ENCODE measurements around the gene HPGDS.
"Not testable (repeated sequence)": the region's sequence is repeated elsewhere in the genome, so short reads cannot be mapped to it uniquely, and the experiment has no call there.

HPGDS gene

DNA sequence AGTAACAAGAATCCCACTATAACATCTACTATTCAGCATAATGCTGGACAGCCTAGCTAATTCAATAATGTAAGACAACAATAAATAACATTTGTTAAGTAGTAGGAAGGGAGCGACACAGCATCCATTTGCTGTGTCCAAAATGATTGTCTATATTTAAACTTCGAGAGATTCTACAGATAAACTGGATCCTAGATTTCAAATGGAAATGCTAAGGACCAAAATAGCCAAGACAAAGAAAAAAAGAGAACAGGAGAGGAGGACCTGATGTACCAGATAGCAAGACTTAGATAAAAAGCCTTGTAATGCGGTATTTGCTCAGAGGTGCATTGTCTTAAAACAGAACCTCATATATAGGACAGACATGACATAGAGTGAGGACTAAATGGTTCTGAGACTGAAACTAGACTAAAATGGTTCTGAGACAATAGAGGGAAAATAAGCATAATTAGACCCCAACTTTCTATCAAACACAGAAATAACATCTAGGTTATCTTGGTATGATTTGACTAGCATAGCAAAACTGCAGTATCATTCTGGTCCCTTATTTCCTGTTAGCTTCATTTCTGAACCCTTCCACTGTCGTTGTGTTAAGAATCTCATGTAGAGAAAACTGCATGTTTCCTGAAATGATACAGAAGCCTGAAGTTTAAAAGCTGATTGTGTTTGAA, 3.8 kb downstream of the HPGDS start:
- Histone ChIP-seq H3K79me2 (ENCODE audit: insufficient read depth, low read length) (no peaks in the 10 kb centered on the region), H3K4me2 (ENCODE audit: low read length) (no peak overlapping the region), H3K27me3 (ENCODE audit: insufficient read depth, low read length) (no peaks in the 10 kb centered on the region), H3K4me1 (ENCODE audit: insufficient read depth, low read length, severe bottlenecking) (peaks cover 3% of the 10 kb centered on the region), H3K4me3 (ENCODE audit: low read depth, low read length, poor library complexity, severe bottlenecking) (no peak overlapping the region), H3K27ac (ENCODE audit: low read depth, low read length, poor library complexity, severe bottlenecking) (no peak overlapping the region), H4K20me1 (ENCODE audit: insufficient read depth, low read length) (no peaks in the 10 kb centered on the region), H3K9me3 (ENCODE audit: low read length) (no peaks in the 10 kb centered on the region), H3K9ac (ENCODE audit: low read length) (no peak overlapping the region), H3K9me2 (ENCODE audit: low read depth, low read length) (no peaks in the 10 kb centered on the region), H3F3A (ENCODE audit: insufficient read depth, low read length) (no peaks in the 10 kb centered on the region), H3K36me3 (ENCODE audit: insufficient read depth, low read length) (no peaks in the 10 kb centered on the region), H2AFZ (ENCODE audit: low read length) (0 out of 2 replicates have a peak overlapping the region, but pooled peaks have one; percentile 47)
- no peak for TF ChIP-seq EZH2 (IDR thresholded peaks at IDR 0.05; ENCODE audit: borderline replicate concordance, low read length)
- TF ChIP-seq, protein P1, sequence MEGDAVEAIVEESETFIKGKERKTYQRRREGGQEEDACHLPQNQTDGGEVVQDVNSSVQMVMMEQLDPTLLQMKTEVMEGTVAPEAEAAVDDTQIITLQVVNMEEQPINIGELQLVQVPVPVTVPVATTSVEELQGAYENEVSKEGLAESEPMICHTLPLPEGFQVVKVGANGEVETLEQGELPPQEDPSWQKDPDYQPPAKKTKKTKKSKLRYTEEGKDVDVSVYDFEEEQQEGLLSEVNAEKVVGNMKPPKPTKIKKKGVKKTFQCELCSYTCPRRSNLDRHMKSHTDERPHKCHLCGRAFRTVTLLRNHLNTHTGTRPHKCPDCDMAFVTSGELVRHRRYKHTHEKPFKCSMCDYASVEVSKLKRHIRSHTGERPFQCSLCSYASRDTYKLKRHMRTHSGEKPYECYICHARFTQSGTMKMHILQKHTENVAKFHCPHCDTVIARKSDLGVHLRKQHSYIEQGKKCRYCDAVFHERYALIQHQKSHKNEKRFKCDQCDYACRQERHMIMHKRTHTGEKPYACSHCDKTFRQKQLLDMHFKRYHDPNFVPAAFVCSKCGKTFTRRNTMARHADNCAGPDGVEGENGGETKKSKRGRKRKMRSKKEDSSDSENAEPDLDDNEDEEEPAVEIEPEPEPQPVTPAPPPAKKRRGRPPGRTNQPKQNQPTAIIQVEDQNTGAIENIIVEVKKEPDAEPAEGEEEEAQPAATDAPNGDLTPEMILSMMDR (IDR thresholded peaks at IDR 0.05; ENCODE audit: low read length), result no peak

GRCh38 chr4:94336791-94337190, 5.8 kb downstream of the HPGDS start:
- not testable (repeated sequence) for H2AFZ ChIP-seq (ENCODE audit: low read length); H3K27me3 ChIP-seq (ENCODE audit: insufficient read depth, low read length); H4K20me1 ChIP-seq (ENCODE audit: insufficient read depth, low read length); H3F3A ChIP-seq (ENCODE audit: insufficient read depth, low read length); H3K4me3 ChIP-seq (ENCODE audit: low read depth, low read length, poor library complexity, severe bottlenecking); H3K9ac ChIP-seq (ENCODE audit: low read length); H3K79me2 ChIP-seq (ENCODE audit: insufficient read depth, low read length); H3K9me2 ChIP-seq (ENCODE audit: low read depth, low read length); H3K9me3 ChIP-seq (ENCODE audit: low read length); H3K36me3 ChIP-seq (ENCODE audit: insufficient read depth, low read length); H3K4me1 ChIP-seq (ENCODE audit: insufficient read depth, low read length, severe bottlenecking); H3K27ac ChIP-seq (ENCODE audit: low read depth, low read length, poor library complexity, severe bottlenecking); H3K4me2 ChIP-seq (ENCODE audit: low read length)

- H3K4me2 ChIP-seq (ENCODE audit: low read length), result no peak overlapping the region
These were observed 6.3 kb downstream of the HPGDS start for GRCh38 chr4:94336303-94336702.

More at GRCh38 chr4:94336303-94336702, 6.3 kb downstream of the HPGDS start:
- Histone ChIP-seq H3K27me3 (ENCODE audit: insufficient read depth, low read length) (no peaks in the 10 kb centered on the region), H3K9me3 (ENCODE audit: low read length) (no peaks in the 10 kb centered on the region), H2AFZ (ENCODE audit: low read length) (no peak overlapping the region), H3K9me2 (ENCODE audit: low read depth, low read length) (no peaks in the 10 kb centered on the region), H3K4me3 (ENCODE audit: low read depth, low read length, poor library complexity, severe bottlenecking) (no peak overlapping the region), H3K27ac (ENCODE audit: low read depth, low read length, poor library complexity, severe bottlenecking) (no peak overlapping the region), H3K9ac (ENCODE audit: low read length) (no peak overlapping the region), H3K4me1 (ENCODE audit: insufficient read depth, low read length, severe bottlenecking) (peaks cover 3% of the 10 kb centered on the region), H3K79me2 (ENCODE audit: insufficient read depth, low read length) (no peaks in the 10 kb centered on the region), H4K20me1 (ENCODE audit: insufficient read depth, low read length) (no peaks in the 10 kb centered on the region), H3K36me3 (ENCODE audit: insufficient read depth, low read length) (no peaks in the 10 kb centered on the region), H3F3A (ENCODE audit: insufficient read depth, low read length) (no peaks in the 10 kb centered on the region)
- TF ChIP-seq, protein P1 (IDR thresholded peaks at IDR 0.05; ENCODE audit: low read length), result no peak
- no peak for TF ChIP-seq EZH2 (IDR thresholded peaks at IDR 0.05; ENCODE audit: borderline replicate concordance, low read length)
